Sigmoid colon (tissue), 7 donors: ENCODE data around the gene RHCG. TPM values are rescaled to one million over a fixed set of nuclear protein-coding genes. Genes with fewer than 3 reads are reported as not detected.

ENCODE experiments used
- DNase-seq: peaks from one replicate; pipeline ENCODE4 v3.0.0-alpha.2; 2019
- H3K27ac ChIP-seq, 4 donors: fragments of 200-600 bp; sonication (generic); one replicate each; pipeline ENCODE4 v1.5.1; 2016 to 2019; ENCODE audit warnings: mild to moderate bottlenecking in 1 of 4
- H3K27me3 ChIP-seq, 3 donors: fragments of 200-600 bp; sonication (generic); one replicate each; pipeline ENCODE4 v1.5.1; 2019; ENCODE audit warnings: mild to moderate bottlenecking in 1 of 3
- H3K36me3 ChIP-seq, 4 donors: fragments of 200-600 bp; sonication (generic); one replicate each; pipeline ENCODE4 v1.5.1; 2016 to 2019
- H3K4me1 ChIP-seq, 4 donors: fragments of 200-600 bp; sonication (generic); one replicate each; pipeline ENCODE4 v1.5.1; 2017 to 2019
- H3K4me3 ChIP-seq, 4 donors: fragments of 200-600 bp; sonication (generic); one replicate each; pipeline ENCODE4 v1.5.1; 2017 to 2019; ENCODE audit warnings: mild to moderate bottlenecking in 2 of 4, moderate library complexity in 1 of 4
- H3K9me3 ChIP-seq, 4 donors: fragments of 200-600 bp in 3 of 4; sonication (generic) in 3 of 4; one replicate each; pipeline versions ENCODE4 v1.5.1 to v1.6.1; 2013 to 2019
- CTCF ChIP-seq, 4 experiments: fragments of 450-650 bp in 3 of 4; fragments of 200-600 bp in 1 of 4; IDR thresholded peaks; one replicate each; pipeline ENCODE4 v1.5.1; 2016 to 2019; ENCODE audit warnings: antibody characterized with exemption in 4 of 4, mild to moderate bottlenecking in 3 of 4, moderate library complexity in 2 of 4
- EP300 ChIP-seq, 4 donors: sonication (generic); formaldehyde crosslinking; IDR thresholded peaks; one replicate each; pipeline ENCODE4 v1.6.1; 2017; ENCODE audit warnings: antibody characterized with exemption in 4 of 4
- POLR2A ChIP-seq, 2 donors: fragments of 450-650 bp; IDR thresholded peaks; one replicate each; pipeline ENCODE4 v1.6.1; 2016; ENCODE audit warnings: antibody characterized with exemption in 2 of 2, mild to moderate bottlenecking in 2 of 2, moderate library complexity in 2 of 2
- POLR2AphosphoS5 ChIP-seq, 4 donors: sonication (generic); formaldehyde crosslinking; IDR thresholded peaks; one replicate each; pipeline ENCODE4 v1.6.1; 2017; ENCODE audit warnings: antibody characterized with exemption in 4 of 4
- WGBS, 2 donors: extraction: QIAGEN DNeasy Blood & Tissue Kit; methylation state at CpG; one replicate each; pipeline ENCODE4 v1.1.7; 2013; 5-methylcytosine and 5-hydroxymethylcytosine counted together
- intact Hi-C: fragments of 100-400 bp; cut with DNase I; formaldehyde crosslinking; loops from one replicate; pipeline ENCODE4 v1.15.1; 2023
- polyA plus RNA-seq, 3 donors: library from polyadenylated mRNA; stranded (reverse); fragments of 200-250 nt; gene quantifications; one replicate each; pipeline ENCODE4 v1.2.3, GENCODE V29; 2013
- total RNA-seq, 4 donors: library from RNA; depleted of rRNA; stranded (reverse); fragments of >200 nt; gene quantifications; one replicate each; pipeline ENCODE4 v1.1.0, GENCODE V29; 2016
- donor health status: healthy with polysubstance abuse.
- donor health status: Bipolar disorder and iron deficiency.
- donor health status: healthy.

Gene RHCG
- total and polyA plus RNA-seq, 7 donors: 0.47 to 3.0 TPM; not detected in 5

DNA sequence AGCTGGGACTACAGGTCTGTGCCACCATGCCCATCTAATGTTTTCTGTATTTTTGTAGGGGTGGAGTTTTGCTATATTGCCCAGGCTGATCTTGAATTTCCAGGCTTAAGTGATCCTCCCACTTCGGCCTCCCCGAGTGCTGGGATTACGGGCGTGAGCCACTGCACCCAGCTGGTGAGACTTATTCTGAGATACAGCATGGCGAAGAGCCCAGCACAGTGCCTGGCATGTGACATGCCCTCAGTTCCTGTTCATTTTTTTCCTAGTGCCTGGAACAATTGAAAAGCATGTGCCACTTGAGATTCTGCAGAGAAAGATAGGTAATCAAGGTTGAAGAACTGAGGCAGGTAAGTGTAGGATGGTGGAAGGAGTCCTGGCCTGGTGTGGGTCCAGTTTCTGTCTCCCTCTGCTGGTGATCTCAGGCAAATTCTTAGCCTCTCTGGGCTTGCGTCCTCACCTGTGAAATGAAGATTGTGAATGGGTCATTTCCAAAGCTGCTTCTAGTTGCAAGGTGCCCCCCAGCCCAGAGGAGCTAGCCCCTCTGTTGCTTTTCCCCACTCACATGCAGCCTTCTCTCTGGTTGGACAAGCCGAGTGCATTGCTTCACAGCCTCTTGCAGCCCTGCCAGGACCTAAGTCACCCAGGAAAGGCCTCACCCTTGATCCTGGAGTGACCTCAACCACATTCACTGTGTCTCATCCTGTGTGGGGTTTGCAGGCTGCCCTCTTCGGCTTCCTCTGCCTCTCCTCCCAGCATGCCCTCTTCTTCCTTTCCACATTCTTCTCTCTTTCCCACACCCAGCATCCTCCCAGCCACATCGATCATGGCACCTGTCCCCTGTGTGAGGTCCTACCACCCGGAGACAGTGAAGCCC, 4.3 kb upstream of the RHCG start:
- DNase-seq: no peak
- intact Hi-C loops: no loop called here
- WGBS, 2 donors: 85 to 87% methylated on average over 10 of the region's 10 CpGs
- Histone ChIP-seq H3K27ac (no peak overlapping the region), H3K4me3 (no peak overlapping the region), H3K4me1 (peaks cover 0 to 9% (median 8%) of the 10 kb centered on the region in 4 donors), H3K9me3 (no peaks in the 10 kb centered on the region), H3K27me3 (peaks cover 7 to 56% (median 13%) of the 10 kb centered on the region in 3 donors), H3K36me3 (no peaks in the 10 kb centered on the region)
- no peak for TF ChIP-seq POLR2AphosphoS5 (IDR thresholded peaks at IDR 0.05)
- TF ChIP-seq CTCF (IDR thresholded peaks at IDR 0.05): no peak
- no peak for TF ChIP-seq POLR2A (IDR thresholded peaks at IDR 0.05)
- no peak for TF ChIP-seq EP300 (IDR thresholded peaks at IDR 0.05)

DNA sequence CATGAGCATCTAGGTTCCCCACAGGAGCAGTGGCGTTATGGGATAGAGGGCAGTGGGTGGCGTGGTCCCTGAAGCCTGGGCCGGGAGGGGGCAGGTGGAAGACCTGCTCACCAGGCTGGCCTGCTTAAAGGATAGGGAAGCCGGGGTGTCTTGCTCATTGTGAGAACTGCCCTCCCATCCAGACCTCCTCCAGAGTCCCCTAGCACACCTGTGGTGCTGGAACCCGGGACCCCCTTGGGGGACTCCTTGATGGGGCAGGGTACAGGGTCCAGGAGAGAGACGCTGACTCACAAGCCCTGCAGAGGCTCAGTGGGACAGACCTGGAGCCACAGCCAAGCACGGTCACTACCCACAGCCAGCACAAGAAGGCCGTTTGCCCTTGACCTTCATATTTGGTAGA, 2.8 kb upstream of the RHCG start:
- intact Hi-C loops: no loop called here
- DNase-seq: peak; percentile 28
- H3K4me1 ChIP-seq: peaks cover 0 to 9% (median 8%) of the 10 kb centered on the region in 4 donors
- no peaks in the 10 kb centered on the region for H3K9me3 ChIP-seq
- 84 to 85% methylated on average over 8 of the region's 8 CpGs for WGBS, 2 donors
- no peaks in the 10 kb centered on the region for H3K36me3 ChIP-seq
- TF ChIP-seq POLR2AphosphoS5 (IDR thresholded peaks at IDR 0.05) (no peak), EP300 (IDR thresholded peaks at IDR 0.05) (no peak), CTCF (IDR thresholded peaks at IDR 0.05) (no peak), POLR2A (IDR thresholded peaks at IDR 0.05) (no peak)
- no peak overlapping the region for H3K4me3 ChIP-seq
- no peak overlapping the region for H3K27ac ChIP-seq
- H3K27me3 ChIP-seq: peaks cover 7 to 70% (median 18%) of the 10 kb centered on the region in 3 donors

DNA sequence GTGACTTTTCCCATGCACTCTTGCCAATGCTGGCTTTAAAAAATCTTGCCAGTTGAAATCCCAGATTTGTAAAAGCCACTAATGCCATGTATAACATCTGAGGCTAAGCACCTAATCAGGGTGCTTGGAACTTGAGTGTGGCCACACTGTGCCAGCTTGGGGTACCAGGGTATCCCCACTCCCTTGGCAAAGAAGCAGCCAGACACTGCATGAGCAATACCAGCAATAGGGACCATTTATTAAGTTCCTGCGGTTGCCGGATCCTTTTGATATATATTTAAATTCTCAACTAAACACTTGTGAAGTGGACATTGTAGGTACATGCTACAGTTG, 2.2 kb upstream of the RHCG start:
- H3K27me3 ChIP-seq: peaks cover 7 to 74% (median 18%) of the 10 kb centered on the region in 3 donors
- intact Hi-C loops: no loop called here
- DNase-seq: no peak
- TF ChIP-seq CTCF (IDR thresholded peaks at IDR 0.05) (no peak), POLR2AphosphoS5 (IDR thresholded peaks at IDR 0.05) (no peak), EP300 (IDR thresholded peaks at IDR 0.05) (no peak), POLR2A (IDR thresholded peaks at IDR 0.05) (no peak)
- no peaks in the 10 kb centered on the region for H3K9me3 ChIP-seq
- H3K4me1 ChIP-seq: peaks cover 0 to 9% (median 8%) of the 10 kb centered on the region in 4 donors
- no peaks in the 10 kb centered on the region for H3K36me3 ChIP-seq
- WGBS, 2 donors: 54 to 72% methylated on average over 2 of the region's 2 CpGs
- no peak overlapping the region for H3K4me3 ChIP-seq
- H3K27ac ChIP-seq: no peak overlapping the region

DNA sequence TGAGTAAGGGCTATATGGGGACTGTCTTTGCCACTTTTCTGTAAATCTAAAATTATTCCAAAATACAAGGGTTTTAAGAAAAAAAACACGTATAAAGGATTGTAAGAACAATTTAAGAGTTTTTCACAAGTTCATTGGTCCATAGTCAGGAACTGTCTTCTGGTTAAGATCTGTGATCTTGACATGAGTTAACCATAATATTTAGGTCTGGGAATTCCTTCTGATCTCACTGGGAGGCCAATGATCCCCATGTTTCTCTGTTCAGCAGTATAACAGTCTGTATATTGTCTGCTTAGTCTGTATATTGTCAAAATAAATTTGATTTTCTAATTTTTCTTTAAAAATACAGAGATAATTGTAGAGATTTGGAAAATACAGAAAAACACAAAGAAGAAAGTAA, 848 bp upstream of the RHCG start:
- H3K9me3 ChIP-seq: no peaks in the 10 kb centered on the region
- no peaks in the 10 kb centered on the region for H3K36me3 ChIP-seq
- DNase-seq: no peak
- TF ChIP-seq CTCF (IDR thresholded peaks at IDR 0.05) (no peak), POLR2AphosphoS5 (IDR thresholded peaks at IDR 0.05) (no peak), EP300 (IDR thresholded peaks at IDR 0.05) (no peak), POLR2A (IDR thresholded peaks at IDR 0.05) (no peak)
- peaks cover 7 to 81% (median 18%) of the 10 kb centered on the region in 3 donors for H3K27me3 ChIP-seq
- no peak overlapping the region for H3K27ac ChIP-seq
- 49 to 62% methylated on average over 1 of the region's 1 CpG for WGBS, 2 donors
- H3K4me1 ChIP-seq: peaks cover 0 to 9% (median 8%) of the 10 kb centered on the region in 4 donors
- no peak overlapping the region for H3K4me3 ChIP-seq
- intact Hi-C loops: no loop called here
